NCI-H69 (cell line): ENCODE data around the gene PRPF19.

Source experiments
- DNase-seq: peaks from one replicate; lab custom pipeline; 2025; lab: John Stamatoyannopoulos, UW

PRPF19 gene

DNA sequence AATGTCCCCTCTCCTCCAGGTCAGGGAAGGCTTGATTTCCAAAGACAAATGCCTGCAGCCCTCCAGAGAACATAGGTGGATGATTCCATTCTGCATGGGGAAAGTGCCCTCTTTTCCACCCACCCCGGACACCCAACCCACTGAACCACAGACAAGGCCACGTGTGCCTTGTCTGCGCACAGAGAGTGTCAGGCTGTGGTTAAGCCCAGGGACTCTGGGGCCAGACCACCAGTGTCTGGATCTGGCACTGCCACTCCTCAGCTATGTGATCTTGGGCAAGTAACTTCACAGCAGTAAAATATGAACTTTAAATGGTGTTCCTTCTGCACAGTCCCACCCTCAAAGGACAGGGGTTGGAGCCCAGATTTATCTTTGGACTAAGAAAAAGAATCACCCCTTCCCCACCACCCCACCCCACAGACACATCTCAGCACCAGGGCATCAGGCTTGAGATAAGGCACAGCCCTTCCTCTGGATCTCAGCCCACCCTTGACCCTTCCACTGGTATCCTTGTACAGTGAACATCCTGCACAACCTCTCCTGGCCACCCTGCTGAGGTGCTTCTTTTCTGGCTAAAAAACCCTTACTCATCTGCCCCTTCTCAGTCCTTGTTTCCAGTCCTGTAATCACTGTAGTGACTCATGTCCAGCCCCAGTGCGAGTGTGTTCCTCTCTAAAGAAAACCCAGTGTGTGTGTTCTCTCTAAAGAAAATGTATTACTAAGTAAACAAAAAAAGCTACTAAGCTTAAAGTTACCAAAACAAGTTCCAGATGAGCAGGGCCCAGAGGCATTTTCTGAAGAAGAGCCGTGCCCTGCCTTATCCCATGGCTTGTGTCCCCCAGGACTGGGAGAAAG, 48.8 kb downstream of the PRPF19 start:
- no peak for DNase-seq

DNA sequence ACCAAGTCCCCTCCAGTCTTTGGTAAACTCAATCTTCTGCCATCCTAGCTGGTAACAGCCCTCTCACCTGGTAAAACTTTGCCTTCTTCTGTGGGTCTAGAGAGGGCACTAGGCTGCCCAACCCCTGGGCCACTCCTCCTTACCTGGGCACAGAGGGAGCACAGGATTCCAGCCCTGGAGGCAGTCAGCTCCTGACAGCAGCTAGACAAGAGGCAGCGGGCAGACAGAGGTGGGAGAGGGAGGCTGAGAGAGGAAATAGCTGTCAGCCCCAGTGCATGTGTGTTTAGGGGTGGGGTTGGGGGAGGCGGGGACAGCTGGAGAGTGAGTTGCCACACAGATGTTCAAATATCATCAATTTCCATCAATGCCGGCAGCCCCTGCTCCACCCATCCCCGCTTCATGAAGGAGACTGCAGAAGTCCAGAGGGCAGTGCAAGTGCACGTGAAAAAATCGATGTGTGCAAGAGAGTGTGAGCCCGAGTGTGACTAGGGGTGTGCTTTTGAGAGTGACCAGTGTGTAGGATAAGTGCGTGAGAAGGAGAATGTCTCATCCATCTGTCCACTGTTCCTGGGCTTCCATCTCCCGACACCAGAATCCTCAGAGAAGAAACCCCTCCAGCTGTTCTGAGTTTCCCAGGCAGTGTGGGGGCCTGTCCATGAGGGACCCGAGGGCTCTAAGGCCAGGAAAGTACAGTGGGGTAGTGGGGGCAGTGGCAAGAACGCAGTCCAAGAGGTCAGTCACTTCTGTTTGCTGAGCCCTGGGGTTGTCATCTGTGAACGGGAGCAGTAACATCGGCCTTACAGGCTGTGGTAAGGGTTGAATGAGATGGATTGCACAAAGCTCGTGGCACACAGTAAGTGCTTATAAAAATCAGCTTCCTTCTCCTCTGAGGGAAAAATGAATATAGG, 50.4 kb downstream of the PRPF19 start, which contains the start of gene PTGDR2:
Gene PTGDR2 (minus strand): TSS at position 225 of the 908 bp plus-strand sequence. CDS start 2,228 bp downstream, outside the sequence.
- DNase-seq: peak; percentile 85

DNA sequence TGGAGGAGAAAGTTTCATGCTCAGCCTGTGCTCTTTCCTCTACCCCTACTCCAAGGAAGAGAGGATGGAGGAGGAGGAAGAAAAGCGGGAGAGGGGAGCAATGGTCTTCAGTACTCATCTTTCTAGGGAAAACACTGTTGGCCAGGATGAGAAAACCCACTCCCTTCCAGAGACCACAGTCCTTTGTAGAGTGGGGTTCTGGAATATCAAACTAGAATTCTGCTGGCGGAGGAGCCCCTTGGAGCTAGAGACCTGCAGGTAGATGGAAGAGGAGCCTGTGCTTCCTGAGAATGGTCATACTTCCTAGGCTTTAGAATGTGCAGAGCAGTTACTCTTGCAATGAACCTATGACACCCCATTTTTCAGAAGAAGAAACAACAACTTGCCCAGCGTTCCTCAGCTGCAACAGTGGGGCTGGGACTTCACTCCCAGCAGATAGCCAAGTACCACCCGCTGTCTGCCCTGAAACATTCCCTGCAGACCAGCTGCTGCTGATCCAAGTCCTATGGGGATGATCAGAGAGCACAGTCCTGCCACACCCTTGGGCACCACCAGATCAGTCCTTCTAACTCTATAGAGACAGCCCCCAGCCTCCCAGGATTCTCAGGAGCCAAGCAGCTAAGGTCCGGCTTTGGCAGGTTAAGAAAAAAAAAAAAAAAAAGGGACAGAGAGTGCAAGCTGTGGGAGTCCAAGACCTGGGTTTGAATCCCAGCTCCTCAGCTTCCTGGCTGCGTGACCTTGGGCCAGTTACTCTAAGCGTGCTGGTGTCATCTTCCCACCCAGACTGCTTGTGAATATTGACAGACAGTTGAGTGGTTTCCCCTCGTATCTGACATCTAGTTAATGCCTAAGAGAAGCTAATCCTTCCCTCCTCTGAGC, 51.3 kb downstream of the PRPF19 start:
- DNase-seq: peak; percentile 46

DNA sequence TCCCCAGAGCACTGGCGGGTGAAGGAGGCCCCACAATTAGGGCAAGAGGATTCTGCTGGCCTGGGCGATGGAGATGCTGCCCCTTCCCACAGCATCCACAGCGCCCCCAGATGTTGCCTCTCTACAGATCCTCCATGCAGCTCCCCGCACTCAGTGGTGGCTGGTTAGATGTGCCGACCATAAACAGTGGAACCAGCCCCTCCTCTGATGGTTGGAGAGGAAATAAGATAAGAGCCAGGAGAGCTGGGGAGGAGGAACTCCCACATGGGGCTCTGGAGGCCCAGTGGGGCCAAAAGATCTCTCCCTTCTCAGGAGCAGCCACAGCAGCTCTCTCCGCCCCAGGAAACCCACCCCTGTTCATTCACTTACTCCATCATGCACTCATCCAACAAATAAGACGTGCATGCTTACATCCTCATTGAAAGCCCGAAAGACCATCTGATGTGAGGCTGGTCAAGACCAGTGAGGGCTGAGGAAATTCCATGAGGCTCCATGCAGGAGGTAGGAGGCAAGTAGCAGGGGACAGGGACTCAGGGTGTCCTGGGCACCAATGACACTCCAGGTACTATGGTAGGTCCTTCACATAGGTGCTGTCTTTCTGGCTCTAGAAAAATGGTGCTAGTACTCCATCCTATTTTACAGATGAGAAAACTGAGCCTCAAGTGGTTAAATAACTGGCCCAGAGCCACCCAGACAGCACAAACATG, 52.1 kb downstream of the PRPF19 start:
- no peak for DNase-seq

DNA sequence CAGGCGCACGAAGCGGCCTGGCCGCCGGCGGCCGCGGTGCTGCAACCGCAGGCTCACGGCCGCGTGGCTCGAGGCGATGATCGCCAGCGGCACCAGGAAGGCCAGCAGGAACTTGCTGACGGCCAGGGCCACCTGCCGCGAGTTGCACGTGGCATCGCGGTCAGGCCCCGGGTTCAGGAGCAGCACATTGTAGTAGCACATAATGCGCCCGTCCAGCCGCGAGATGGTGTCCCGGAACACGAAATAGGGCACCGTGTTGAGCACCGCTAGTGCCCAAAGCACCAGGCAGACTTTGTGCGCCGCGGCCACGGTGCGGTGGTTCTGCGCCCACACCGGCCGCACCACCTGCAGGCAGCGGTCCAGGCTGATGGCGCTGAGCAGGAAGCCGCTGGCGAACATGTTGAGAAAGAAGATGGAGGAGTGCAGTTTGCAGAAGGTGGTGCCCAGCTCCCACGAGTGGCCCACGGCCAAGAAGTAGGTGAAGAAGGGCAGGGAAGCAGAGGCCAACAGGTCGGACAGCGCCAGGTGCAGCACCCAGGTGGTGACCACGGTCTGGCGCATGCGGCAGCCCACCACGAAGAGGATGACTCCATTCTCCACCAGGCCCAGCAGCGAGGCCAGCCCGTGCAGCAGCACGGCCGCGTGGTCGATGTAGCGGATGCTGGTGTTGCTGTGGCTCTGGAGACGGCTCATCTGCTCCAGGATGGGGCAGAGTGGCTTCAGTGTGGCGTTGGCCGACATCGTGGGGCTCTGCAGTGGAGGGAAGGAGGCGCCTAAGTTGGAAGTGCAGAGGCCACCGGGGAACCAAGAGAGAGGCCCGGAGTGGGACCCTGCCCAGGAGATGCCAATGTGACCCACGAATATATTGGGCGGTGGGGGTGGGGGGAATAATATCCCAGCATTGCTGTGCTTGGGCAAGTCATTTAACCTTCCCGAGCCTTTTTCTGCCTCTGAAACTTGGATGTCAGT, 53.1 kb downstream of the PRPF19 start:
- no peak for DNase-seq

DNA sequence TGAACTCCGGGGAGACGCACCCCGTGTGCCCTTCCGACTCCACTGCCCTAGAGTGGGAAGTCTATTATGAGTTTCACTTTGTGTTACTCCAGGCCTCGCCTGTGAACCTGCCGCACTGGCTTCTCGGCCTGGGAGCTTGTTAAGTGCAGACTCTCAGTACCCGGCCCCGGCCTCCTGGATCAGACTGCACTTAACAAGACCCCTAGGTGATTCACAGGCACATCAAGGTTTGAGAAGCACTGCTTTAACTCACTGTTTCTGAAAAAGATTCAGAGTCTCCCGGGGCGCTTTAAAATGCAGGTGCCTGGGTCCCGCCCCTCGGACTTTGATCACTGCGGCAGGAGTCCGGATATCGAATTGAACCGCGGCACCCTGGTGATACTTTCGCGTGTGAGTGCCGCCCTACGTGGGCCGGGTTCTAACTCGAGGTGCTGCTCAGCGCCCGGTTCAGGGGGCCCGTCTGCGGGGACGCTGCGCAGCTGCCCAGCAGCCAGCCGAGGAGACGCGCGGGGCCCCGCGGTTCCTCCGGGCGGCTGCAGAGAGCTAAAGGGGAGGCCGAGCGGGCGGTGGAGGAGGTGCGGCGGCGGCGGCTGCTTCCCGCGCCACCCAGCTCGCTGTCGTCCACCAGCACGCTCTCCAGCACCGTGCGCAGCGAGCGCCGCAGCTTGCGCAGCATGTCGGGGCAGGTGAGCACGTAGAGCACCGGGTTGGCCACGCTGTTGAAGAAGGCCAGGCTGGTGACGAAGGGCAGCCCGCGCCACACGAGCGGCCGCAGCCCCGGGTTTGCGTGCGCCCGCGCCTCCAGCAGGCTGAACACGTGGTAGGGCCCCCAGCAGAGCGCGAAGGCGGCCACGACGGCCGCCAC, 54.0 kb downstream of the PRPF19 start:
- no peak for DNase-seq

DNA sequence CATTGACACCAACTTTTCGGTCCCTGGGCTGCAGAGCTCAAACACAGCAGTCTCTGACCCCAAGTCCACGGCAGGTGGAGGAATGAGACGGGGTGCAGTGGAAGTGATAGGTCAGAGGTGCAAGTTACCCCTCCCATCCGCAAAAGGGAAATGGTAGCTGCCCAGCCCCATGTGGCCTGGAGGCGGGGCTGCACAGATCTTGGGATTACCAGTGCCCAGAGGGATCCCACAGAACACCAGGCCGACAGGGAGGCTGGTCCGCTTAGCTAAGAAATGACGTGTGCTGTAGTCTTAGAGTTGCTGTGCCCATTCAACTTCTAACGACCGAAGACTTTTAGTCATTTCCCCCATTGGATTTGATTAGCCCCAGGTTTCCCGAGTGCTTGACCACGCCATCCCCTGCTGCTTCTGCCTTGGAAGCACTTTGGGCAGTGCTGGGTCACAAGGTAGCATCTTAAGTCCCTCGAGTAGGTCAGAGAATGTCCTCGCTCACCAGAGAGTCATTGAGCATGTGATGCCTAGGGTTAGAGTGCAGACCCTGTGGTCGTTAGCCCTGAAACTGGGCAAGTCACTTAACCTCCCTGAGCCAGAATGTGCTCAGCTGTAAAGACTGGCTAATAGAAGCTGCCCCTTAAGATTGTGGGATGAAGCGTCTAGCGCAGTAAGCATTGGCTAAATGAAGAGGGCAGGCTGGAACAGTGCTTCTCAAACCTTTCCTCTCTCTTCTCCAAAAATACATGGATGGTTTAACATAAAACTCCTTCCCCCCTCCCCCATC, 54.9 kb downstream of the PRPF19 start:
- no peak for DNase-seq

DNA sequence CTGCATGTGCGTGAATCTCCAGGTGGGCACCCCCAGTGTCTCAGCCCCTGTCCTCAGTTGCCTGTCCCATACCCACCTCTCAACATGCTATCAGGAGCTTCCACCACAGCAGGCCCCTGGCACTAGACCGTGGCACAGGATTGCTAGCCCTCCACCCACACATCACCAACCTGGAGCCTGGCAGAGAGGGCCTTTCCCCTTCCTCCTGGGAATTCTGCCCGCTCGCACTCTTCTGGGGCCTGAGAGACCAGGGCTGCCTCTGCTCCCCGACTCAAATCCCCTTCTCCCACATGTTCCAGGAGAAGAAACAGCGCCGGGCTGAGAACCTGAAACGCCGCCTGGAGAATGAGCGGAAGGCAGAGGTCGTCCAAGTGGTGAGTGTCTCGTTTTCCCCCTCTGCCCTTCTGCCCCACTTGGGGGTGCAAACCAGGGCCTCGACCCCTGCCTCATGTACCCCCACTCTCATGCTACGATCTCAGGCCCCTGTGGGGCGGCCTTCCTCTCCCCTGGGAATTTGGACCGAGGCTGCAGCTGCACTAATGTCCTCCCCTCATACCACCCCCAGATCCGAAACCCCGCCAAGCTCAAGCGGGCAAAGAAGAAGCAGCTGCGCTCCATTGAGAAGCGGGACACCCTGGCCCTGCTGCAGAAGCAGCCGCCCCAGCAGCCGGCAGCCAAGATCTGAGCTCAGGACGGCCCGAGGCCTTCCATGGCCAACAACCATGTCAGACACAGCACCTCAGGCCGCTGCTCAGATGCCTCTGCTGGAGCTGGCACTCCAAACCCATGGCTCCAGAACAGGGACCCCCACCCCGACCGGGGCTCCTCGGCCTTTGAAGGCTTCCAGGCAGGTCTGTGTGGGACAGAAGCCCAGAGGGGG, 56.5 kb downstream of the PRPF19 start:
- no peak for DNase-seq

DNA sequence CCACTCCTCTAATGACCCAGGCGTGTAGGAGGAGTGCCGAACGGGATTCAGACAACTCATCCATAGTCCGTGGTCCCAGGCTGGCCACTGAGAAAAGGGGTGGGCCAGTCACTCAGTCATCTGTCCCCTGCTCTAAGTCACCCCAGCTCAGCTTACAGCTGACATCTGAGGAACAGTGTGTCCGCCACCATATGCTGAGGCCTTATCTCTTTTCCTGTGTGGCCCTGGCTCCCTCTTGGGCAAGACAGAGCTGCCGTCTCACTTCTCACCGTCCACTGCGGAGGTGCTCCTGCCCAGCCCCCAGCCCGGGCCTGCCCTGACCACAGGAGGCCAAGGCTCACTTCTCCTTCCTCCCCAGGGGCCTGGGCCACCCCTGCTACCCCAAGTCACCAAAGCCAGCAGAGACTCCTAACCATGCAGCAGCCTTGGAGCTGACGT, 57.7 kb downstream of the PRPF19 start:
- no peak for DNase-seq

DNA sequence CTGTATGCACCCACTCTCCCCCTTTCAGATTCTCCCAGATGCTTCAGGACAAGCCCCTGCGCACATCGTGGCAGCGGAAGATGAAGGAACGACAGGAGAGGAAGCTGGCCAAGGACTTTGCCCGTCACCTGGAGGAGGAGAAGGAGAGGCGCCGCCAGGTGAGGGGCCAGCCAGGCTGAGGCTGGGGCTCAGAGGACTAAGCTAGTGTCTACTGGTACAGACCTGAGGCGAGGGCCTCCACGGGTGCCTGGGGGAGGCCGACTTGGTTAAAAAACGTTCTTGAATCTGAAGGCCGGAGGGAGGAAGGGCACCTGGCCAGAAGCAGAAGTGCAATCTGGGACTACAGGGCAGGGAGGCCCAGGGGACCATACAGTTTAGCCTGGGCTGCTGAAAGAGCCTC, 58.5 kb downstream of the PRPF19 start:
- DNase-seq: no peak

DNA sequence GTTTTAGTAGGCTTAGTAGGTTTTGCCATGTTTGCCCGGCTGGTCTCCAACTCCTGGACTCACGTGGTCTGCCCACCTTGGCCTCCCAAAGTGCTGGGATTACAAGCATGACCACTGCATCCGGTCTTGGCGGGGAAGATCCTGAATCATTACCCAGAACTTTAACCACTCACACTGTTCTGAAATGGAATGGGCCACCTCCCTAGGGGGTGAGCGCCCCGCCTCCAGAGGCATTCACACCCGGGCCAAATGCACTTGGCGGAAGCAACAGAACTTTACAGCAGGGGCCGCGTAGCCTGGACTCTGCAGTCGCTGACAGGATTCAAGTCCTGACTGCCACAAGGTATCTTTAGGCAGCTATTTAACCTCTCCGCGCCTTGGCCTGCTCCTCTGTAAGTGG, 59.1 kb downstream of the PRPF19 start:
- no peak for DNase-seq

DNA sequence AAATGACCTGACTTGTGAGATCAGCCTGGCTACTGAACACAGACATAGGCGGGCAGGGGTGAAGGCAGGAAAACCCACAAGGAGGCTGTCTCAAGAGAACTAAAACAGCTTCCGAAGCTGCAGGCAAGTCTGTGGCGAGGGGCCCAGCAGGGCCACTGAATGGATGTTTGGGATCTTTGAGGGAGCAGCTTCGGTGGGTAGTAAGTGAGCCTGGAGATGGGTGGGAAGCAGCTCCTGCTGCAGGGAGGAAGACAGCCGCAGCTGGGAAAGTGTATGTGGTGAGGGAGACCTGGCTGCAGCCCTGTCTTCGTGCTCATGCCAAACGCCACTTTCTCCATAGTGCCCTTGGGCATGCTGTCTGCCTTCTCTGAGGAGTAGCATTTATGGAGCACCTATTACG, 61.0 kb downstream of the PRPF19 start:
- no peak for DNase-seq

DNA sequence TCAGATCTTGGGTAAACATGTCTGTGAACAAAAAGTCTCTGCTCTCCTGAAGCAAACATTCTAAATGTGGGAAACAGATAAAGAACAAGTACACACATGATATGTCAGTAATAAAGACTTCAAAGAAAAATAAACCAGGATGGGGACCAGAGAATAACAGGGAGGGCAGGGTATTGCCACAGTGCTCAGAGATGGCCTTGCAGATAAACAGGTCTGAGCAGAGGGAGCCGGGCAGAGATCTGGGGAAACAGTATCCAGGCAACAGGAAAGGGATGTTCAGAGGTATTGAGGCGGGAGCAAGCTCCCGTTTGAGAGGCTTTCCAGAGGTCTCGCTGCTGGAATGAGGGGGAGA, 61.5 kb downstream of the PRPF19 start:
- no peak for DNase-seq

DNA sequence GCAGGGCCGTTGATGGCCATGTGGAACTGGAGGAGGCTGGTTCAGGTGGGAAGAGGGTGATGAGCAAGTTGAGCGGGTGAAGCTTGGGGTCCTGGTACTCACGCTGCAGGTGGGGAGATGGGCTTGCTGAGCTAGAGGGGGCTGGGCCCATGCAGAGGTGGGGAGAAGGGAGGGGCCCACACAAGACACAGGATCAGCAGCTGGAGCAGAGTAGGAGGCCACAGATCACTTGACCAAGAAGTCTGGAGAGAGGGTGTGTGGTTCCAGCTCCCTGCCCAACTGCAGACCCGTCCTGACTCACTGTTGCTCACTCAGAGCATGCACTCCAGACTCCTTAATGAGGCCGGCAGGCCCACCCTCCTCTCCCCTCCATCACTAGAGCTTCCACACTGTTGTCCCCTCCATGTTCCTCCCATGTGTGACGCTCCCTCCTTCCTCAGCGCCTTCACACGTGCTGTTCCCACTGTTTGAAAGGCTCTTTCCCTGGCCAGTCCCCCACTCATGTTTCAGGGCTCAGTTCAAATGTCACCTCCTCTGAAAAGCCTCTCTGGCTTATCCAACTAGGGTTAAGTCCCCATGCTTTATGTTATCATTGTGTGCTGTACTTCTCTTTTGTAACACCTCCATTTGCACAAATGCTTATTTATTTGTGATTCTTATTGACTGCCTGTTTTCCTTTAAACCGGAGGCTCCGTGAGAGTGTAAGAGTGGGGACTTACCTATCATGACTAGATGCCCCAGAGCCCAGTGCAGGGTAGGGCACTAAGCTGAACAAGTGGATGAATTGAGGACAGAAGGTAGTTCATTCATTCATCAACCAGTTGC, 62.1 kb downstream of the PRPF19 start:
- DNase-seq: no peak

DNA sequence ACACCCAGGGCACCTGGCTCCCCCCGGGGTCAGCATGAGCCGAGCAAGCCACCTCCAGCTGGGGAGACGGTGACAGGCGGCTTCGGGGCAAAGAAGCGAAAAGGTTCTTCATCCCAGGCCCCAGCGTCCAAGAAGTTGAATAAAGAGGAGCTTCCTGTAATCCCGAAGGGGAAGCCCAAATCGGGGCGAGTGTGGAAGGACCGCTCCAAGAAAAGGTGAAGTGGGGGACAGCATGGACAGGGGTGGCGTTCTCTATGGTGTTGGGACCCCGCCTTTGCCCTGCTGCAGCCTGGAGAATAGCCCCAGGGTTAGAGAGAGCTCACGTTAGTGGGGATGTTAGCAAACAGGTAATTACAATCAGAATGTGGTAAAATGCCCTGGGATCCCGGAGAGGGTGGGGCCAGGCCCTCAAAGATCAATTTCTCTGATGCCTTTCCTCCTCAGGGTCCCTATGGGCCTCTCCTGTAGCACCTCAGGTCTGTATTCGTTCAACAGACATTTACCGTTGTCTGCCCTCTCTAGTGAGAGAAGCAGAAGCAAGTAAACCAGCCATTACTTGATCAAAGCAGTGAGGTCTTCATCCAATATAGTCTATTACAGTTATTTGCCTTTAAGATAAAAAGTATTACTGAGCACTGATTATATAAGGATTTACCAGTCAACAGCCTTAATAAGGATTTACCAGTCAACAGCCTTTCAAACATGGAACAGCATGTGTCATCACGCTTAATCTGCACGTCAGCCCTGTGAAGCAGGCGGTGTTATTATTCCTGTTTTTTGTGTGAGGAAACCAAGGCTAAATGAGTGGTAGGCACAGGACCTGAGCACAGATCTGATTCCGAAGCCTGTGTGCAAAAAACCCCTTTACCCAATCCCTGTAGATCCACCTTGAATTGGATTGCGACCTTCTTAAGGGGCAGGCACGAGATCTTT, 63.5 kb downstream of the PRPF19 start:
- DNase-seq: peak; percentile 43
